GM23338 (cell line): ENCODE results near the gene EHMT2. TPM values are rescaled to one million over a fixed set of nuclear protein-coding genes. Genes with fewer than 3 reads are reported as not detected.

ENCODE experiments used
- ATAC-seq: fragments of 200-7000 bp; cut with Tn5 transposase; 3 replicates; pipeline ENCODE4 v1.9.1; 2020
- DNase-seq: peaks from one replicate; pipeline ENCODE4 v3.0.0-alpha.2; 2015; ENCODE audit warnings: low spot score
- H2AFZ ChIP-seq: fragments of 200-600 bp; sonication (generic); 2 replicates; pipeline ENCODE4 v1.8.0; 2016; ENCODE audit warnings: antibody characterized with exemption, mild to moderate bottlenecking, moderate library complexity
- H3F3A ChIP-seq: fragments of 200-600 bp; sonication (generic); replicated peaks from 2 replicates; pipeline ENCODE4 v1.8.0; 2017; ENCODE audit warnings: antibody characterized with exemption, mixed run types, low read depth
- H3K27ac ChIP-seq: fragments of 200-600 bp; sonication (generic); 2 replicates; pipeline ENCODE4 v1.6.1; 2016; ENCODE audit warnings: low read depth
- H3K27me3 ChIP-seq: fragments of 200-600 bp; sonication (generic); 2 replicates; pipeline ENCODE4 v1.8.0; 2016; ENCODE audit warnings: mild to moderate bottlenecking, mixed run types, moderate library complexity; ENCODE audit not compliant: insufficient read depth
- H3K36me3 ChIP-seq: fragments of 200-600 bp; sonication (generic); 2 replicates; pipeline ENCODE4 v1.8.0; 2016; ENCODE audit warnings: mild to moderate bottlenecking; ENCODE audit not compliant: insufficient read depth
- H3K4me1 ChIP-seq: fragments of 200-600 bp; sonication (generic); 2 replicates; pipeline ENCODE4 v1.8.0; 2016; ENCODE audit warnings: mild to moderate bottlenecking, moderate library complexity; ENCODE audit not compliant: insufficient read depth
- H3K4me2 ChIP-seq: fragments of 200-600 bp; sonication (generic); 2 replicates; pipeline ENCODE4 v1.7.1; 2017; ENCODE audit warnings: mixed run types
- H3K4me3 ChIP-seq: fragments of 200-600 bp; sonication (generic); 2 replicates; pipeline ENCODE4 v1.6.1; 2016; ENCODE audit warnings: mixed run types
- H3K79me2 ChIP-seq: fragments of 200-600 bp; sonication (generic); replicated peaks from 2 replicates; pipeline ENCODE4 v1.8.0; 2017; ENCODE audit warnings: mild to moderate bottlenecking; ENCODE audit not compliant: insufficient read depth
- H3K9me2 ChIP-seq: fragments of 200-600 bp; sonication (generic); 2 replicates; pipeline ENCODE4 v1.8.0; 2017; ENCODE audit not compliant: insufficient read depth
- H4K20me1 ChIP-seq: fragments of 200-600 bp; sonication (generic); replicated peaks from 2 replicates; pipeline ENCODE4 v1.8.0; 2017; ENCODE audit warnings: mild to moderate bottlenecking; ENCODE audit not compliant: insufficient read depth
- H3K27ac Mint-ChIP-seq: 2 replicates; pipeline ENCODE4 v1.8.0; 2020; ENCODE audit warnings: inconsistent platforms, mild to moderate bottlenecking, moderate library complexity, mixed read lengths
- H3K27me3 Mint-ChIP-seq: 3 replicates; pipeline ENCODE4 v1.8.0; 2022; ENCODE audit warnings: low read depth, mild to moderate bottlenecking, moderate library complexity, mixed read lengths, inconsistent platforms; ENCODE audit not compliant: insufficient read depth, poor library complexity
- H3K36me3 Mint-ChIP-seq: 3 replicates; pipeline ENCODE4 v1.8.0; 2021; ENCODE audit warnings: low read depth, mild to moderate bottlenecking, inconsistent platforms, moderate library complexity, mixed read lengths
- H3K4me1 Mint-ChIP-seq: 3 replicates; pipeline ENCODE4 v1.8.0; 2020; ENCODE audit warnings: mild to moderate bottlenecking, inconsistent platforms, mixed read lengths
- H3K4me3 Mint-ChIP-seq: 3 replicates; pipeline ENCODE4 v1.8.0; 2021; ENCODE audit warnings: moderate library complexity, mild to moderate bottlenecking, inconsistent platforms, mixed read lengths
- H3K9me3 Mint-ChIP-seq: 3 replicates; pipeline ENCODE4 v1.8.0; 2020; ENCODE audit warnings: moderate library complexity, mild to moderate bottlenecking, inconsistent platforms, mixed read lengths
- CTCF ChIP-seq, 2 experiments: fragments of 200-600 bp in 1 of 2; sonication (generic) in 1 of 2; conservative IDR thresholded peaks; 2 replicates each; pipeline versions ENCODE4 v1.5.1 to v1.6.1; 2016 to 2017; ENCODE audit warnings: antibody characterized with exemption in 2 of 2, low read depth in 2 of 2, mild to moderate bottlenecking in 2 of 2, moderate library complexity in 1 of 2
- ETS1 ChIP-seq: IDR thresholded peaks from 2 replicates; pipeline ENCODE4 v1.6.1; 2016; ENCODE audit warnings: antibody characterized with exemption
- EZH2phosphoT487 ChIP-seq: fragments of 200-600 bp; sonication (generic); IDR thresholded peaks from one replicate; pipeline ENCODE4 v1.8.1; 2018; ENCODE audit warnings: antibody characterized with exemption; ENCODE audit not compliant: unreplicated experiment
- JUNB ChIP-seq: IDR thresholded peaks from one replicate; pipeline ENCODE4 v1.6.1; 2016; ENCODE audit warnings: antibody characterized with exemption; ENCODE audit not compliant: unreplicated experiment
- NANOG ChIP-seq: IDR thresholded peaks from 2 replicates; pipeline ENCODE4 v1.6.1; 2016; ENCODE audit warnings: antibody characterized with exemption, borderline replicate concordance
- POLR2AphosphoS5 ChIP-seq: IDR thresholded peaks from 2 replicates; pipeline ENCODE4 v1.6.1; 2016; ENCODE audit warnings: antibody characterized with exemption, low read depth
- ZNF114 ChIP-seq: fragments of 250-450 bp; sonication (Bioruptor Pico); IDR thresholded peaks from 2 replicates; pipeline ENCODE4 v1.5.0; 2020; ENCODE audit warnings: mild to moderate bottlenecking, moderate library complexity
- polyA plus RNA-seq: library from polyadenylated mRNA; unstranded; fragments of >200 nt; fragmentation: Nextera tagmentation; extraction: Ambion mirVana; gene quantifications from 2 replicates; pipeline ENCODE4 v1.2.1, GENCODE V29; 2016
- total RNA-seq: library from RNA; depleted of rRNA; stranded (reverse); fragments of >200 nt; shearing (Covaris generic); gene quantifications from 2 replicates; pipeline ENCODE4 v1.2.3, GENCODE V29; 2014
- TF ChIP-seq, protein P1 (sequence below): IDR thresholded peaks from one replicate; pipeline ENCODE4 v1.6.1; 2018; ENCODE audit warnings: antibody characterized with exemption; ENCODE audit not compliant: unreplicated experiment

EHMT2 gene
- total and polyA plus RNA-seq, 2 experiments from 2014 or later, result 113 to 193 TPM

DNA sequence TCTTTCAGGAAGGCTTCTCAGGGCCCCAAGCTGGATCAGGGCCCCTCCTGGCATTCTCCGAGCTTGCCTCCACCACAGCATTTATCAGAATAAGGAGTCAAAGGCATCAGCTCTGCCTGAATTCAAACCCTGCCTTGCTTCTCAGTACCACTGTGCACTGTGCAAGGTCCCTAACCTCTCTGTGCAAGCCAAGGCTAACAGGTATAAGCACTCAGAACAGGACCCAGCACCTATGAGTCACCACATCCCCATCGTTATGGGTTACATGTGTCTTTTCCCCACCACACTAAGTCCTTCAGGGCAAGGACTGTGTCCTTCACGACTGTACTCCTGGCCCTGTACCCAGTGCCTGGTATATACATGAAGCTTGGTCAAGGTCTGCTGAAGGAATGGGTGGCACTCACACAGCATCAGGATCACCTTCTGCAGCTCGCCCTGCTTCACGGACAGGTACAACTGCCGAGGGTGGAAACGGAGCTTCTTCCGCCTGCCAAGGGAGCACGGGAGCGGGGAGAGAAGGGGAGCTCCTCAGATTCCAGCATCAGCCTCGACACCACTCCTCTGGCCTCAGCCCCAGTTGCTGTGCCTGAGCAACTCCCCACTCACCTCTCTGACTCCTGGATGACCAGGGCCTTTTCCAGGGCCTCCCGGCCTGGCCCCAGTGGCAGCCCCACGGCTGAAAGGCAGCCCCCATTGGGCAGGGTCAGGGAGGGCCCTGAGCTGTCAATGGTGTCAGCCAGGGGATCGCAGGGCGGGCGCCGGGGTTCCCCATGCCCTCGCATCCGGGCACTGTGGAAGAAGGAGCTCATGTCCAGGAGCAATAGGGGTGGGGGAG, 10.1 kb downstream of the EHMT2 start (continued):
- TF ChIP-seq EZH2phosphoT487 (no peak), POLR2AphosphoS5 (no peak), JUNB (no peak), CTCF (conservative IDR thresholded peaks at IDR 0.05; ENCODE audit: low read depth in 2 of 2) (no peak)
- TF ChIP-seq, protein P1, sequence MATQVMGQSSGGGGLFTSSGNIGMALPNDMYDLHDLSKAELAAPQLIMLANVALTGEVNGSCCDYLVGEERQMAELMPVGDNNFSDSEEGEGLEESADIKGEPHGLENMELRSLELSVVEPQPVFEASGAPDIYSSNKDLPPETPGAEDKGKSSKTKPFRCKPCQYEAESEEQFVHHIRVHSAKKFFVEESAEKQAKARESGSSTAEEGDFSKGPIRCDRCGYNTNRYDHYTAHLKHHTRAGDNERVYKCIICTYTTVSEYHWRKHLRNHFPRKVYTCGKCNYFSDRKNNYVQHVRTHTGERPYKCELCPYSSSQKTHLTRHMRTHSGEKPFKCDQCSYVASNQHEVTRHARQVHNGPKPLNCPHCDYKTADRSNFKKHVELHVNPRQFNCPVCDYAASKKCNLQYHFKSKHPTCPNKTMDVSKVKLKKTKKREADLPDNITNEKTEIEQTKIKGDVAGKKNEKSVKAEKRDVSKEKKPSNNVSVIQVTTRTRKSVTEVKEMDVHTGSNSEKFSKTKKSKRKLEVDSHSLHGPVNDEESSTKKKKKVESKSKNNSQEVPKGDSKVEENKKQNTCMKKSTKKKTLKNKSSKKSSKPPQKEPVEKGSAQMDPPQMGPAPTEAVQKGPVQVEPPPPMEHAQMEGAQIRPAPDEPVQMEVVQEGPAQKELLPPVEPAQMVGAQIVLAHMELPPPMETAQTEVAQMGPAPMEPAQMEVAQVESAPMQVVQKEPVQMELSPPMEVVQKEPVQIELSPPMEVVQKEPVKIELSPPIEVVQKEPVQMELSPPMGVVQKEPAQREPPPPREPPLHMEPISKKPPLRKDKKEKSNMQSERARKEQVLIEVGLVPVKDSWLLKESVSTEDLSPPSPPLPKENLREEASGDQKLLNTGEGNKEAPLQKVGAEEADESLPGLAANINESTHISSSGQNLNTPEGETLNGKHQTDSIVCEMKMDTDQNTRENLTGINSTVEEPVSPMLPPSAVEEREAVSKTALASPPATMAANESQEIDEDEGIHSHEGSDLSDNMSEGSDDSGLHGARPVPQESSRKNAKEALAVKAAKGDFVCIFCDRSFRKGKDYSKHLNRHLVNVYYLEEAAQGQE, result no peak

- Histone ChIP-seq H3K36me3 (peaks cover 49% of the 10 kb centered on the region), H3K27me3 (no peaks in the 10 kb centered on the region), H4K20me1 (peaks cover 19% of the 10 kb centered on the region), H3K79me2 (no peaks in the 10 kb centered on the region), H3K4me1 (no peaks in the 10 kb centered on the region), H3K4me2 (no peak overlapping the region), H3K9me2 (no peaks in the 10 kb centered on the region), H2AFZ (no peak overlapping the region), H3K4me3 (no peak overlapping the region), H3F3A (peaks cover 10% of the 10 kb centered on the region; the same call in 1 of the 2 replicates), H3K27ac (no peak overlapping the region)
- no peak for ATAC-seq
- H3K36me3 Mint-ChIP-seq, result peaks cover 93% of the 10 kb centered on the region
- no peak overlapping the region for H3K4me3 Mint-ChIP-seq
- H3K27ac Mint-ChIP-seq, result no peak overlapping the region
- H3K4me1 Mint-ChIP-seq, result no peaks in the 10 kb centered on the region; the same call in 2 of the 3 replicates
- H3K9me3 Mint-ChIP-seq, result no peaks in the 10 kb centered on the region; the same call in 2 of the 3 replicates
- no peak for DNase-seq
- H3K27me3 Mint-ChIP-seq, result peaks cover 3% of the 10 kb centered on the region
- TF ChIP-seq ETS1 (no peak), ZNF114 (CRISPR knock-in tag) (no peak), JUNB (no peak), NANOG (no peak)
- TF ChIP-seq, protein P1, result no peak
Measured at GRCh38 chr6:31886541-31886991, 10.9 kb downstream of the EHMT2 start.
